Stimulated activated CD8-positive, alpha-beta memory T cell treated with anti-CD3 and anti-CD28 coated beads, Interleukin-7, amount 100 ng/mL, for 24 hours (primary cell): ENCODE results near the gene AK8.

Source experiments
- DNase-seq: peaks from one replicate; pipeline ENCODE4 v3.0.0-alpha.2; 2020; ENCODE audit warnings: low read depth

The AK8 gene, protein sequence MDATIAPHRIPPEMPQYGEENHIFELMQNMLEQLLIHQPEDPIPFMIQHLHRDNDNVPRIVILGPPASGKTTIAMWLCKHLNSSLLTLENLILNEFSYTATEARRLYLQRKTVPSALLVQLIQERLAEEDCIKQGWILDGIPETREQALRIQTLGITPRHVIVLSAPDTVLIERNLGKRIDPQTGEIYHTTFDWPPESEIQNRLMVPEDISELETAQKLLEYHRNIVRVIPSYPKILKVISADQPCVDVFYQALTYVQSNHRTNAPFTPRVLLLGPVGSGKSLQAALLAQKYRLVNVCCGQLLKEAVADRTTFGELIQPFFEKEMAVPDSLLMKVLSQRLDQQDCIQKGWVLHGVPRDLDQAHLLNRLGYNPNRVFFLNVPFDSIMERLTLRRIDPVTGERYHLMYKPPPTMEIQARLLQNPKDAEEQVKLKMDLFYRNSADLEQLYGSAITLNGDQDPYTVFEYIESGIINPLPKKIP

DNA sequence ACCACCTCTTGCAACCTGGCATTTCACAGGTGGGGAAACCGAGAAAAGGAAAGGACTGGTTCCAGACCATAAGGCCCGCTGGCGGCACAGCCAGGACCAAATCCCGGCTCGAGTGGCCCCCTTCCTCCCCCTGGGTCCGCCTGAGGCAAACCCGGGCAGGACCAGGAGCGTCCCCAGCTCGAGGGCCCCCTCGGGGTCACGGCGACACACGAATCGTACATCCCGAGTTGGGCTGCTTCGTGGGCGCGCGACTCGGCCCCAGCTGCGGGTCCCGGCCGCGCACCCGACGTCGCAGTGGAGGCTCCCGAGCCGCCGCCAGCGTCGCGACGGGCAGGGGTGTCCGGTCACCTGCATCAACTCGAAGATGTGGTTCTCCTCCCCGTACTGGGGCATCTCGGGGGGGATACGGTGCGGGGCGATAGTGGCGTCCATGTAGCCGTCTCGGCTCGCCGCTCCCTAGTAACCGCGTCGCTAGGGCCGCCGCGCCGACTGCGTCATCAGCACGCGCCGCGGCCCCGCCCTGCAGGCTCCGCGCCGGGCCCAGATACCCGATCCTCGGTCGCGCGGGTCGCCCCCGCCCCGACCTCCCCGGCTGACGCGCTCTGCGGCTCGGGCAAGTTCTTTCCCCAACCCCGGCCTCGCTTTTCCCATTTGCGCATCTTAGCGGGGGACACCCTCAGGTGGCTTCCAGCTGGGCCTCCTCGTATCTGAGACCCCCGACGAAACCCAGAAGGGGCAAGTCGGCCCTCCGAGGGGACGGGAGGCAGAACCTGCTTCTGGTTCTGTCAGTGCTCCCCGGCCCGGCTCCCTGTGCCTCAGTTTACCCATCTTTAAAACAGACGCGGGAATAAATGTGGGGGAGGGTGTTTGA lies at the start of gene AK8:
AK8 (minus strand) TSS at position 461 of the 871 bp plus-strand sequence; CDS start at position 432, 29 bp downstream.
- peak; percentile 62 for DNase-seq

DNA sequence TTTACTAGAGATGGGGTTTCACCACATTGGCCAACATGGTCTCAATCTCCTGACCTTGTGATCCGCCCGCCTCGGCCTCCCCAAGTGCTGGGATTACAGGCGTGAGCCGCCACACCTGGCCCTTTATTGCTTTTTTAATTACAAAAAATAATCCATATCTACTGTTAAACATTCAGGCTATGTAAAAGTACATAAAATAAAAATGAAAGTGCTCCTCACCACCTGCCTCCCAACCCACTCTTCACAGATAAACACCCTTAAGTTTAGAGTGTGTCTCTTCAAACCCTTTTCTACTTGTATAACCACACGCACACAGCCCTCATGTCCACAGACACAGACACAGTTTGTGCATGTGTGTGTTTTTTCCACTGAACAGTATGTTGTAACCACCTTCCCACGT lies 49.6 kb upstream of the AK8 start:
- no peak for DNase-seq

DNA sequence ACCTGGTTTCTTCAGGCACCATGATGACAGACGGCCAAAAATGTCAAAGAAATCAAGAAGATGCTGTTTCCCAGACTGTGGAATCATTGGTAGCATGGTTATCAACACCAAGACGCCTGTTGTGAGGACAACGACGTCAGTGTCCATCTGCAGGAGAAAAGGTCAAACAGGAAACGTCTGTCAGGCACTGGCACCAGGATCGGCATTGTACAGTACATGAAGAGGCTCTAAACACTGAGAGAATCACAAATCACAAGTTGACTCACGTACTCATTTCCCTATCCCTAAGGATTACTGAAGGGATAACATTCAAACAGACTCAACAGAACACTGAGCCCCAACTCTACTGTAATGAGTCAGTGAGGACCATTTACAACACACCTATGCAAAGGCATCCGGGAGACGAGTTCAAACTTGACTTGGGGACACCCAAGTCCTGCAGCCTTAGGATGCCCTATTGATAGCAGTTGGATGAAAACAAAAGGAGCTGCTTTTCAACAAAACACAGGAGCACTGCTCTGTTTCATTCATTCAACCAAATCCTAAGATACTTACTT lies 45.3 kb upstream of the AK8 start:
- no peak for DNase-seq

DNA sequence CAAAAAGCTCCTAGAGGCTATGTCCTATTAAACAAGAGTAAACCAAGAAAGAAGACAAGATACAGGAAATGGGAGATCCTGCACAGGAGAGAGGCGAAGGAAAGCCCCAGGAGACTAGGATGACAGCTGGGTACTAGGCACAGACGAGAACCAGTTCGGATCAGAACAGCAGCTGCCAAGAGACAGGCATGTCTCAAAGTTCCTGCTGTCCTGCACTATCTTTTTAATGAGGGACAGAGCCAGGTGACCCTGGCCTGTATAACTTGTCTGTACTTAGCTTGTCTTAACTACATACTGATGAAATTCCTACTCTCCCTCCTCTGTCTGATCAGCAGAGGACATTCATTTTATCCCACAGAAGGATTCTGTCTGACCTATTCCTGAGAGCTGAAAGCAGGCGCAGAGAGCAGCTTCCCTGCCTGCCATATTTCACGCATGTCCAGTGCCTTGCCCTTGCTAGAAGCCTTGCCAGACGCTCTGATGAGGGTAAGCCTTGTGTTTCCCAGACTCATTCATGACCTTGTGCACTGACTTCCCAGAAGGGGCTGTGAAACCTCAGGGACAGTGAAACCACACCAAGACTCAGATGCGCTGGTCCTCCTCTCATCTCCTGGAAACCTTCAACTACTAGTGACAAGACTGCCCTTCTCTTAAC lies 41.7 kb upstream of the AK8 start:
- DNase-seq: no peak

DNA sequence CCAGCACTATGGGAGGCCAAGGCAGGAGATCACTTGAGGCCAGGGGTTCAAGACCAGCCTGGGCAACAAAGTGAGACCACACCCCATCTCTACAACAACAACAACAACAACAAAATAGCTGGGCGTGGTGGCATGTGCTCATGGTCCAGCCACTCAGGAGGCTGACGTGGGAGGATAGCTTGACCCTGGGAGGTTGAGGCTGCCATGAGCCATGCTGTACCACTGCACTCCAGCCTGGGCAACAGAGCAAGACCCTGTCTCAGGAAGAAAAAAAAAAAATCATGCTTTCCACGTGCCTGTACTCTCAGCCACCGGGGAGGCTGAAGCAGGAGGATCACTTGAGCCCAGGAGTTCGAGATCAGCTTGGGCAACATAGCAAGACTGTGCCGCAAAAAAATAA lies 36.8 kb upstream of the AK8 start:
- no peak for DNase-seq

DNA sequence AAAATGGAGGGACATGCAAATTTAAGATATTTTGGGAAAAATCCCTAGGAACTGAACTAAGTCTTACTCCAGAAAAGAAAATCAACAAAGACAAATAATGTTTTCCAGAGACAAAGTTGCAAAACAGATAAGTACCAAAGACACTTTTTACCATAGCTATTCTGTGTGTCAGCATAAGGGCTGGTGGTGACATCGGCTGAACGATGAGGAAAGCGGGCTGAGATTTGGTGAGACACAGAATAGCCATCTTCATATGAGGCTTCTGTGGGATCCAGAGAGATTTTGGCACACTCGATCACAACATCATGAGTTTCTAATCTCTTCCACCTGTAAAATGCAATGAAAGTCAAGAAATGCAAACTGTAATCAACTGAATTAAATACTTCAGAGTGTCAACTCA lies 34.0 kb upstream of the AK8 start:
- no peak for DNase-seq

DNA sequence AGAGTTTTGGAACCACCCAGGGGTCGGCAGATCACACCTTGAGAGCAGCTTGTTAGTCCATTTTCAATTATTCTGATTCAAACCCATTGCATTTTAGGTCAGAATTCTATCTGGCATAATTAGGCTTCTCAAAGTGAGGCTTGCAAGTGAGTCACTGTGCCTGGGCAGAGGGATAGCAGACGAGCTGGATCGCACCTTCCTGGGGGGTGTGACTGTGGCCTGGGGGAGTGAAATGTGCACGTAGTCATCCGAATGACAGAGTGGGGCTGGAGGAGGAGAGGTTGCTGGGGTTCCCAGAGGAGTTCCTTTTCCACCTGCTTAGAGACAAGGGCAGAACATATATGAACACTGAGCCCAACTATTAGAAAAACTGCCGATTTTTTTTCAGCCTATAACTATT lies 32.3 kb upstream of the AK8 start:
- DNase-seq: no peak

DNA sequence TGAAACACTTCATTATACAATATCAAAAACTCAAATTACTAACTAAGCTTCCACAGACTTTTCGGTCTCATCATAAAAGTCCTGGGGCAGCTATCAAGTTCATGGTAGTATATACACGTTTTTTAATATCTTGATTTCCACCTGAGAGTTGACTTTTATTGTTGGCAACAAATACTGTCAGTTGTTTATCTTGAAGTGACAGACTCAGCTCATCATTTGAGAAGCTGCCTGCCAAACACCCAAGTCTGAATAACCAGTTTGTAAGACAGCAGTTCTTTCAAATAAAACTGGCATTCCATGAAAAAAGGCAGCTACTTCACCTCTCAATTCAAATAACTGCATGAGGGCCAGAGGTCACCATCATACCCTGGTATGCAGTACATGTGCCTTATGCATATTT lies 31.2 kb upstream of the AK8 start:
- DNase-seq: no peak

DNA sequence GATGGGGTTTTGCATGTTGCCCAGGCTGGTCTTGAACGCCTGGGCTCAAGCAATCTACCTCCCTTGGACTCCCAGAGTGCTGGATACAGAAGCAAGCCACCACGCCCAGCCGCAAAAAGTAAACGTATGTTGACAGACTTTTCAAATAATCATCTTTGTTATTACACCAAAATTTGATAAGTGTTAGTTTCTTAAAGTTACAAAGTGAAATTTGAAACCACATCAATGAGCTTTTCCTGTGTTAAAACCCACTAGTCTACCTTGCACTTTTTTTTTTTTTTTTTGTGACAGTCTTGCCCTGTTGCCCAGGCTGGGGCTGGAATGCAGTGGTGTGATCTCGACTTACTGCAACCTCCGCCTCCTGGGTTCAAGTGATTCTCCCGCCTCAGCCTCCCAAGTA lies 30.6 kb upstream of the AK8 start:
- no peak for DNase-seq

DNA sequence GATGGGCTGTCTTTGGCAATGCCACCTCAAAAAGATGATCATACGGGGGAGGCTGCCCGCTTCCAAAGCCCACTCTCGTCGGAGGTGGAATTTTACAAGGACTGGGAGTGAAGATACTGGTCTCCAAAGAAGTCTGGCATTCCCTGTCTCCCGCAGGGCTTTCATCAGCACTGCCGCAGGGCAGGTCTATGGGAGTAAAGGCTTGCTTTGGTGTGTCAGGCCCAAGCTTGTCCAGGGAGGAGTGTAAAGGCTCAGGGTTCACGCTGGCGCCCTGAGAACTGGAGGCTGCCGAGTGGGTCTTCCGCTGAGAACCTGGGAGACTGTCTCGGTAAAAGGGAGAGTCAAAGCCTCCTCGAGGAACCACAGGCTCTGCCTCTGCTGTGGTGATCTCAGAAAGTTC lies 27.6 kb upstream of the AK8 start:
- DNase-seq: no peak

DNA sequence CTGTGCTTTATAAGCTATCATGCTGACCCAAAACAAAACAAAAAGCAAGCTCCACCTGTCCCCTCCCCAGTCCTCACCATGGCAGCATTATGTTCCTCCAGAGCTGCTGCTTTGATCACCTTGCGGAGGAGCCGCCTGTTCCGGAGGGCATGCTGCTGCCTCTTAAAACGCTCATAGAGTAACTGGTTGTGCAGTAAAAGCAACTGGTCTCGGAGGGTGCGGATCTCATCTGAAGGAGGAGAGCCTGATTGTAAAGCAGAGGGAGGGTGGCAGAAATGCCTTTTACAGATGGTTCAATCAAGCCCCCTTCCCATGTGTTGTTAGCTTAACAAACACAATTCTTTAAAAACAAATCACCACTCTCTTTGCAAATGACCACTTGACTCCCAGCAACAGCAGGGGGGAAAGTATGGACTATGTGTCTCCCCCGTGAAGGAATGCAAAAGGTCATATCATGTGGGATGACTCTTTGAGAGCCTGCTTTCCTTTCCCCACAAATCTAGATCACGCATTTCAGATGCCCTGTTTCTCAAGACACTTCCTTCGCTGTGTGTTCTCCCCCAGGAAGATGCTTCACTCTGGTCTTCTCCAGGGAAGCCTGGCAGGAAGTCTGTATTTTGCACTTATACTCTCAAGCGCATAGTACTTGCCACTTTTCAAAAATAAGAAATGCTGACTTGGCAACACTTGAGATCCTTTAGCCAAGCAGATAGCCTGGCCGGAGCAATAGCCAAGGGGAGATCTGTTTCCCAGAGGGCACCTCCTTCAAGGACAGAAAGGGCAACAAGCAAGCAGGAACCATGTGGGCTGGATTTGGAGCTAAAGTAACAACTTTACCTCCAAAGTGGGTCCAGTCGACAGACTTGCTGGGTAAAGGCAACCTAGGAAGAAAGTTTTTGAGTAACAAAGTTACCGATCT lies 25.7 kb upstream of the AK8 start:
- no peak for DNase-seq

DNA sequence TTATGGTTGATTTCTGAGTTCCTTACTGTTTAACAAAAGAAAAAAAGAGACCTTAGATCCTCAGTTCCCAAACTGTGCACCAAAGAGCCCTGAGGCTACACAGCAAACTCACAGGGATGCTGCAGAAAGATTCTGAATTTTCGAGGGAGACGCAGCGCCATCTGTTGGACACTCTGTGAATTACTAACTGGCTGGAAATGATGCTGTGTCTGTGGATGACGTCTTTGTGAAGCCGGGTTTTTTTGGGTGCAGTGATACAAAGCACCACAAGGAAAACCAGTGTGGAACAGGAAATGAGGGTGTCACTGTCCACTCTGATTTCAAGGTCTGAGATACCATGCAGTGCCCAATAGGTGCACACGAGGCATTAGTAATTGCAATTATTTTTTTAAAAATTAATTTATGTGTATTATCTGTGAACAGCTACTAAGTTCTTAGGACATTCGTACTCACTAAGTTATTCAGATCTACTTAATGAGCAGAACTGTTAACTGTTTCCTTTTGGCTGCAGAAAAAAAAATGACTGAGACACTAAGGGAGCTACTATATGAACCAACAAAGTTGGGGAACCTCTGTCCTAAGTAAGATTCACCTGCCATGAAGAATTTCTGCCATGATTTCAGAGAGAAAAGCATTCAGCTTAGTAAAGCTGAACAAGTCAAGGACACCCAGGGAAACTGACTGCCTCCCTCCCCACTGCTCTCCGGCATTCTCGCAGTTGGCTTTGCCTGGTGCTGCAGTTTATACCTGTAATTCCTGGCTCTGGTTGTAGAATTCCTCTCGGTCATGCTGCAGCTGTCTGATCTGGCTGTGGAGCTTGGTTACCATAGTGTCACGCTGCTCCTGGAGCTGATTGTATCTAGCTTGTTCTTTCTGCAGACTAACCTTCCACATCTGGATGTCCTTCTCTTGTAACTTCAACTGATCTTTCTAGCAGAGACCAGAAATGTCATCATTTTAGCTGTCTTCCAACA lies 24.1 kb upstream of the AK8 start:
- peak; percentile 56 for DNase-seq

DNA sequence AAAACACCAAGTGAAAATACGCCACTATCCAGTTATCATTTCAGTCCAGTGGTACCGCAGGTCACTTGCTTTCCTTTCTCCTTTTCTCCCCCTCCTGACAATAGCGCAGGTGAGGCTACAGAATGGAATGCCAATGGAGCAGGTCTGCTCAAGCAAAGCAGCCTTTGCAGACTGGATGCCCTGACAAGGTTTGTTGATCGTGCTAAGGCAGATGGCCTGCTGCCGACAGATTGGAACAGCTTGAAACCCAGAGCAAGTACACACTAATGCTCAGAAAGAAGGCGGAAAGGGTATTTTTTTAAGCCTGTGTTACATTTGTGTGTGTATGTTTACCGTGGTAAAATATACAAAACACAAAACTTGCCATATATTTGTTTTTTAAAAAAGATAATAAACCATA lies 20.0 kb upstream of the AK8 start:
- no peak for DNase-seq

DNA sequence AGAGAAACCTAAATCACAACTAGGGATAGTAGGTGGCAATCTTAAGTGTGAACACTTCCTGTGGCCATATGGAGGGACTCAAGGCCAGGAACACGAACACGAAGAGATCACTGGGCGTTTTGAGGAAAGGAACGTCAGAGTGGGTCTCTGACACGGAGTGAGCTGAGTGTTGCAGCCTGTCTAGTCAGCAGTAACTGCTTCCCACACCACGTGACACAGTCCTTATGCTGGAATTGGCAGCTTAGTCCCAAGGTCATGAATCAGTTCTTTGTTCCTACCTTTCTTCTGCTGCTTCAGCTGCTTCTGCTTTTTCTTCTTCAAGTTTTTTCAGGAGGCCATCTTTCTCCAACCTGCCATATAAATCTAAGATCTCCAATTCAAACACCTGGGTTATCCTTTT lies 18.8 kb upstream of the AK8 start:
- DNase-seq: no peak

DNA sequence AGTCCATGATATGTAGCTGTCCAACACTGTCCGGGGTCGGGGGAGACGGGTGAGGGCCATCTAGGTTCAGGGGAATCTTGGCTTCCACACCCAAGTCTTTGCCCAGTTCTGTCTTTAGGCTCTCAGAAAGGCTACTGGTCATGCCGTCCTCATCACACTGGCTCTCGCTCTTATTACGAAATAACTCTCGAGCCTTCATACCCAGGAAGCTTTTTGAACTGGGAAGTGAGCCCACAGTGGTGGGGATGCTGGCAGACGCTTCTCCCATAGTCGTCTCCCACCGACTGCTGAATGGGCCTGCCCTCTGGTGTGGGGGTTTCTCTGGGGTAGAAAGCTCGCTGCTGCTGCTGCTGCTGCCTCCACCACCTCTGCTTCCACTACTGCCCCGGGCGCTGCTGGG lies 18.2 kb upstream of the AK8 start:
- DNase-seq: no peak

DNA sequence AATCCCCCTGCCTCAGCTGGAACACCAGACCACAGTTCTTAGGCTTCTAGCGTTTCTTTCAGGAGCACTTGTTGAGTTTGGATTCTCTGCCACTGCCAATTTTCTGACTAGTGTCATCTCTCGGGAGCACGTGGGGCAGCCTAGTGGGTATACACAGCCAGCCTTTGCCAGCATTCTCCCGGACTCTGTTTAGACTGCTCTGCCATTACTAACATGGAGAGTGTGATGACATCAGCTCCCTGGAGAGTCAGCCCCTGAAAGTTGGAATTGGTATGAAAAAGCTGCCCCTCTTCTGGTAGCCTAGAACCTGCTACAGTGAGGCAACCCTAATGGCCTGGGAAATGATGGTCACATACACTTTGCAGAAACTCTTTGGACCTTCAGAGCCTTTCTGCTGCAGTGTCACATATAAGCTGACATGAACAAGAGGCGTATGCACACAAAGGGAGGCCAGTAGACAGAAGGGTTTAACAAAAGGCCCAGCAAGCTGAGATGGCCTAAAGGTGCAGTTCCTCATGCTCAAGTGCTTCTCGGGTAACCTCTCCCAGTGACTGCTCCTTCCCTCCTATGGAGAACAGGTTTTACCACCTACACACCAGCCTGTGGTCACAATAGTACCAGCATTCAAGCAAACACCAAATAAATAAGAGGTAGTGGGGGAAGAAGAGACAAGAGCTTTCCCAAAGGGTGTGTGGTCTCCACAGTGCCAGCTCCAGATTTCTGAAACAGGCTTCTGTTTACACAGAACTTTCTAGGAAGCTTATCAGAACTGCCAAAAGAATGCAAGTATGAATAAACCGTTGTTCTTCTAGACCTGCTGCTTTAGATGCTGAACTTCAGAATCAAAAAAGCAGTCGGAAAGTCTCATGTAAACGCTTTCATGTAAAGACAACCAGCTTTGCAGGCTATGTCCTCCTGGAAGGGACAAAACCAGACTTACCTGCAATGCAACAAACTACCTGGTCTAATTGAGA lies 17.1 kb upstream of the AK8 start:
- no peak for DNase-seq

DNA sequence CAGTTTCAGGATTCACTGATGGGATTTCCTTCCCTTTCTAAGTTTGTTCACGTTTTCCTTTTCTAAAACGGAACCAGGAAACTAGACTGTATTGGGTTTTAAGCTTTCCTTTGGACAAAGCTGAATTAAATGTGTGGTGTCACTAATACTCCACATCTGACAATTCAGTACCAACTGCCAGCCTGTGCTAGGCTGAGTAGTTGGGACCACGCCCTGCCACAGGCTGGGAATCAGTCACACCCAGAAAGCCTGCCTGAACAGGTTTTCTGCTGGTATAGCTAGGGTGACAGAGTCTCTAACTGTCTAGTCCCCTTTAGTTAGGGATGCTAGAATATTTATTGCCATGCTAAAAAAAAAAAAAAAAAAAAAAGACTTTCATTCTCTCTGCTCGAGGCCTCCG lies 16.3 kb upstream of the AK8 start:
- no peak for DNase-seq

DNA sequence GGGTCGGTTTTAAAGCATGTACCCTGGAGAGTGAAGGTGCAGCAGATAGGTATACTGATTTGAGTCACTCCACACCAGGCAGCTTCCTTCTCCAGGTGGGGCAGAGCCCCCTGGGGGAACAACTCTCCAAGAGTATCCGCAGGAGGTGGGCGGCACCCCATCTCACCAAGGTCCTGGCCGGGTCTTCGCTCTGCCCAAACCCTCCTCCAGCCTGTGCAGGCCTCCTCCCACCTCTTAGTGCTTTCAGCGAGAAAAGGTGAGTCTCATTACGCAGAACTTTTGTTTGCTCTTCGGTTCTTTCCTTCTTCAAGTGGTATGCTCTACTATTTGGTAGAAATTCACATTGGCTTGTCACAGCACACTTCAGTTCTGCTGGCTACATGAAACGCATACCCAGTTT lies 14.3 kb upstream of the AK8 start:
- no peak for DNase-seq

DNA sequence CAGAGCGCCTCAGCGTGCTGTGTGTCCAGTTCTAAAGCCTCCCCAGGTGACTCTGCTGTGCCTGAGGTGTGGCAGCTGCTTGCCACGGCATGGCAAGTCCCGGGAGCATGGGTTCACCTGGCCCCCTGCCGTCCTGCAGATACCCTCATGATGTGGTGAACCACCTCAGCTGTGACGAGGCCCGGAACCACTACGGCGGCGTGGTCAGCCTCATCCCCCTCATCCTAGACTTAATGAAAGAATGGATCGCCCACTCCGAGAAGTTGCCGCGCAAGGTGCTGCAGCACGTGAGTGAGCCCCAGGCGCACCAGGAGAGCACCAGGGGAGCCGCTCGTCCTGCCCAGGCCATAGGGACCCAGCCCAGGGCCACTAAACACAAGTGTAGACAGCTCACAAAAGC lies 10.1 kb upstream of the AK8 start:
- DNase-seq: no peak
